ENCODE results near the gene PAFAH1B2. TPM values are rescaled to one million over a fixed set of nuclear protein-coding genes. Genes with fewer than 3 reads are reported as not detected.

The PAFAH1B2 gene
- total RNA-seq, 2 donors from 2014 or later = 72.5 to 126 TPM

- intact Hi-C loops (cut with DNase I) = no loop called here
- Histone ChIP-seq H3K27me3 (replicated peaks; ENCODE audit: insufficient read depth) (no peaks in the 10 kb centered on the region), H3K4me1 (replicated peaks) (no peaks in the 10 kb centered on the region), H3K27ac (no peak overlapping the region), H3K4me3 (no peak overlapping the region), H3K36me3 (no peaks in the 10 kb centered on the region), H3K9me3 (no peaks in the 10 kb centered on the region)
- TF ChIP-seq POLR2AphosphoS5 (IDR thresholded peaks at IDR 0.05) (no peak), POLR2A (IDR thresholded peaks at IDR 0.05) (no peak), CTCF (IDR thresholded peaks at IDR 0.05) (no peak)
- DNase-seq (ENCODE audit: low spot score) = no peak
Observed at GRCh38 chr11:117117681-117118080, 26.4 kb upstream of the PAFAH1B2 start.

GRCh38 chr11:117121176-117121575, 22.9 kb upstream of the PAFAH1B2 start:
- DNase-seq (ENCODE audit: low spot score) = no peak
- Histone ChIP-seq H3K4me1 (replicated peaks) (no peaks in the 10 kb centered on the region), H3K4me3 (no peak overlapping the region), H3K27me3 (replicated peaks; ENCODE audit: insufficient read depth) (no peaks in the 10 kb centered on the region), H3K27ac (no peak overlapping the region), H3K9me3 (no peaks in the 10 kb centered on the region), H3K36me3 (no peaks in the 10 kb centered on the region)
- intact Hi-C loops (cut with DNase I) = no loop called here
- TF ChIP-seq POLR2AphosphoS5 (IDR thresholded peaks at IDR 0.05) = no peak
- no peak for TF ChIP-seq CTCF (IDR thresholded peaks at IDR 0.05)
- no peak for TF ChIP-seq POLR2A (IDR thresholded peaks at IDR 0.05)

DNA sequence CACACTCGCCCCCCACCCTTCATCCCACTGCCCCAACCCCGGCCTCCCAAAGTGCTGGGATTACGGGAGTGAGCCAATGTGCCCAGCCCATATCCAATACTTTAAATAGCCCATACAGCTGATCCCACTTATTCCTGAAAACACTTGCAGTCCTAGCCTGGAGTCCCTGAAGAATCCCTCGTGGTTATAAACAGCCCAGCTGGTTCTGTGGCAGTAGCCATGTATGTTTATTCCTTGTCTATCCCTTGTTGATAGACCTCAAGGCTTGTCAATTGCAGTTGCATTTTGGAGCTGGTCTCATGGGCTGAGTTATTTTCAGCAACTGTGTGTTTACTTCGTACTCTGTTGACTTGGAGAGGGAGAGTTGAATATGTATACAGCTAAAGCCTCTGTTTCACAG, 21.5 kb upstream of the PAFAH1B2 start:
- H3K4me3 ChIP-seq = no peak overlapping the region
- H3K27ac ChIP-seq = no peak overlapping the region
- no peak for DNase-seq (ENCODE audit: low spot score)
- H3K27me3 ChIP-seq (replicated peaks; ENCODE audit: insufficient read depth) = no peaks in the 10 kb centered on the region
- no peaks in the 10 kb centered on the region for H3K4me1 ChIP-seq (replicated peaks)
- intact Hi-C loops (cut with DNase I) = no loop called here
- H3K9me3 ChIP-seq = no peaks in the 10 kb centered on the region
- WGBS = 86% methylated on average over 5 of the region's 5 CpGs
- H3K36me3 ChIP-seq = no peaks in the 10 kb centered on the region
- TF ChIP-seq CTCF (IDR thresholded peaks at IDR 0.05) (no peak), POLR2A (IDR thresholded peaks at IDR 0.05) (no peak), POLR2AphosphoS5 (IDR thresholded peaks at IDR 0.05) (no peak)

- Histone ChIP-seq H3K27me3 (replicated peaks; ENCODE audit: insufficient read depth) (no peaks in the 10 kb centered on the region), H3K4me3 (no peak overlapping the region), H3K4me1 (replicated peaks) (no peaks in the 10 kb centered on the region), H3K27ac (no peak overlapping the region), H3K9me3 (no peaks in the 10 kb centered on the region), H3K36me3 (no peaks in the 10 kb centered on the region)
- no peak for DNase-seq (ENCODE audit: low spot score)
- WGBS = 78% methylated on average over 7 of the region's 7 CpGs
- no peak for TF ChIP-seq POLR2A (IDR thresholded peaks at IDR 0.05)
- TF ChIP-seq CTCF (IDR thresholded peaks at IDR 0.05) = no peak
- TF ChIP-seq POLR2AphosphoS5 (IDR thresholded peaks at IDR 0.05) = no peak
- intact Hi-C loops (cut with DNase I) = no loop called here
Observed at GRCh38 chr11:117126223-117126965, 17.7 kb upstream of the PAFAH1B2 start.

- Histone ChIP-seq H3K27ac (no peak overlapping the region), H3K9me3 (no peaks in the 10 kb centered on the region), H3K4me3 (no peak overlapping the region), H3K27me3 (replicated peaks; ENCODE audit: insufficient read depth) (no peaks in the 10 kb centered on the region), H3K4me1 (replicated peaks) (no peaks in the 10 kb centered on the region), H3K36me3 (no peaks in the 10 kb centered on the region)
- 75% methylated on average over 6 of the region's 6 CpGs for WGBS
- intact Hi-C loops (cut with DNase I) = no loop called here
- DNase-seq (ENCODE audit: low spot score) = no peak
- TF ChIP-seq POLR2AphosphoS5 (IDR thresholded peaks at IDR 0.05) (no peak), CTCF (IDR thresholded peaks at IDR 0.05) (no peak), POLR2A (IDR thresholded peaks at IDR 0.05) (no peak)
Observed at GRCh38 chr11:117127171-117127901, 16.8 kb upstream of the PAFAH1B2 start.
